Endothelial cell of hepatic sinusoid (primary cell): ENCODE measurements around the gene LMAN1.

Source experiments
- in situ Hi-C: cut with HindIII; loops from 2 replicates; pipeline ENCODE4 v1.10.0; 2017; ENCODE audit warnings: low sequenced_read_pairs

The LMAN1 gene

GRCh38 chr18:59372975-59373374 lies 13.9 kb upstream of the LMAN1 start:
- in situ Hi-C loops, result loop anchor here (5.0 kb wide), 3 partner anchors 46 to 101 kb away; partner anchors contain the start of gene RAX

GRCh38 chr18:59360381-59360780 lies 1.3 kb upstream of the LMAN1 start:
- in situ Hi-C loops, result no loop called here

GRCh38 chr18:59359576-59359952 lies 499 bp upstream of the LMAN1 start:
- in situ Hi-C loops, result no loop called here

GRCh38 chr18:59358414-59358711 lies 702 bp downstream of the LMAN1 start:
- in situ Hi-C loops, result no loop called here

GRCh38 chr18:59357928-59358327 lies 1.1 kb downstream of the LMAN1 start:
- in situ Hi-C loops, result no loop called here

- in situ Hi-C loops, result no loop called here
These were observed 4.3 kb downstream of the LMAN1 start for GRCh38 chr18:59354731-59355130.

- in situ Hi-C loops, result no loop called here
These were observed 5.9 kb downstream of the LMAN1 start for GRCh38 chr18:59353079-59353680.

- in situ Hi-C loops, result no loop called here
These were observed 6.7 kb downstream of the LMAN1 start for GRCh38 chr18:59352250-59352855.

GRCh38 chr18:59345556-59345955 lies 13.5 kb downstream of the LMAN1 start:
- in situ Hi-C loops, result no loop called here

GRCh38 chr18:59344996-59345395 lies 14.1 kb downstream of the LMAN1 start:
- in situ Hi-C loops, result no loop called here

- in situ Hi-C loops, result no loop called here
These were observed 15.1 kb downstream of the LMAN1 start for GRCh38 chr18:59343926-59344325.

- in situ Hi-C loops, result no loop called here
These were observed 18.2 kb downstream of the LMAN1 start for GRCh38 chr18:59340817-59341216.

- in situ Hi-C loops, result no loop called here
These were observed 18.8 kb downstream of the LMAN1 start for GRCh38 chr18:59340312-59340711.

- in situ Hi-C loops, result no loop called here
These were observed 26.1 kb downstream of the LMAN1 start for GRCh38 chr18:59332986-59333385.

- in situ Hi-C loops, result loop anchor here (5.0 kb wide), 1 partner anchor 44 kb away; no protein-coding TSS in a partner anchor
These were observed 30.4 kb downstream of the LMAN1 start for GRCh38 chr18:59328683-59329082.

- in situ Hi-C loops, result loop anchor here (5.0 kb wide), 1 partner anchor 46 kb away; no protein-coding TSS in a partner anchor
These were observed 33.1 kb downstream of the LMAN1 start for GRCh38 chr18:59325965-59326364.

- in situ Hi-C loops, result no loop called here
These were observed 34.5 kb downstream of the LMAN1 start for GRCh38 chr18:59324623-59324971.

GRCh38 chr18:59323931-59324622 lies 35.0 kb downstream of the LMAN1 start:
- in situ Hi-C loops, result no loop called here

GRCh38 chr18:59318460-59319050 lies 40.5 kb downstream of the LMAN1 start, which contains the start of gene CPLX4:
CPLX4 (minus strand) TSS chr18:59318649; CDS start chr18:59318462, 187 bp downstream.
- in situ Hi-C loops, result no loop called here

- in situ Hi-C loops, result no loop called here
These were observed 47.4 kb downstream of the LMAN1 start for GRCh38 chr18:59311631-59312030.

GRCh38 chr18:59308938-59309260 lies 50.2 kb downstream of the LMAN1 start:
- in situ Hi-C loops, result no loop called here
